Measurements from ENCODE around the gene CHST11.
A peak's percentile ranks its signal among the peaks of the same experiment; 100 is the strongest.

CHST11 gene

DNA sequence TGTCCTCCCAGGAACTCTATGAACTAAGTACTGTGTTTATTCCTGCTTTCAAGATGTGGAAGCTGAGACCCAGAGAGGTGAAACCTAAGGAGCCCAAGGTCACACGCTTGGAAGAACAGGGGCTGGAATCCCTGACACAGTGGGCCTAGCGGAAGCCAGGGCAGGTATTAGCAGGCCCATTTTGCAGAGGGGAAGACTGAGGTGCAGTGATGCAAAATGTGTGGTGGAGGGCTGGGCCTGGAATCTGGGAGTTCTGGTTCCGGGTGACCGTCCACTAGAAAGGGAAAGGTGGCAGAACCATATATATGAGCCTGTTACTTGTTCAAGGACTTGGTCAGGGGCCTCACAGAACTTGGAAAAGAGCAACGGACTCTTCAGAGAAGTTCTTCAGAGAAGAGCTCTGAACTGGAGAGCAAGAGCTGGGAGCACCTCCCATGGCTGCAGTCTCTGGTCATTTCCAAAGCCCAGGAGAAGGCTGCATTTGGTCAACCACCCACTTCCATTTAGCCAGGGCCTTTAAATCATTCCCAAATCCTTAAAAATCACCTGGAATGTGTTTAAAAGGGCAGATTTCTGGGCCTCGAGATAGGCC lies 119.5 kb downstream of the CHST11 start:
- Histone ChIP-seq H3K9me3 (ENCODE audit: control insufficient read depth, insufficient read depth, low read length) (no peaks in the 10 kb centered on the region), H3K27me3 (ENCODE audit: control insufficient read depth, low read length) (no peaks in the 10 kb centered on the region), H3K27ac (ENCODE audit: low read depth, low read length) (peak overlapping the region; percentile 59), H3K4me3 (ENCODE audit: low read length) (peak overlapping the region; percentile 34), H3K79me2 (ENCODE audit: control insufficient read depth, low read length) (peaks cover 28% of the 10 kb centered on the region), H4K20me1 (ENCODE audit: control insufficient read depth, insufficient read depth, low read depth, low read length) (no peaks in the 10 kb centered on the region), H3K9me2 (replicated peaks; ENCODE audit: control insufficient read depth, low read length) (no peaks in the 10 kb centered on the region), H3K4me2 (ENCODE audit: low read length) (peak overlapping the region; percentile 64), H3K36me3 (ENCODE audit: control insufficient read depth, low read length) (peaks cover 3% of the 10 kb centered on the region; the same call in 1 of the 2 replicates), H3F3A (ENCODE audit: control insufficient read depth, insufficient read depth) (peaks cover 25% of the 10 kb centered on the region; the same call in 1 of the 2 replicates), H3K4me1 (ENCODE audit: control insufficient read depth, low read length) (peaks cover 86% of the 10 kb centered on the region)
- TF ChIP-seq, protein P1, sequence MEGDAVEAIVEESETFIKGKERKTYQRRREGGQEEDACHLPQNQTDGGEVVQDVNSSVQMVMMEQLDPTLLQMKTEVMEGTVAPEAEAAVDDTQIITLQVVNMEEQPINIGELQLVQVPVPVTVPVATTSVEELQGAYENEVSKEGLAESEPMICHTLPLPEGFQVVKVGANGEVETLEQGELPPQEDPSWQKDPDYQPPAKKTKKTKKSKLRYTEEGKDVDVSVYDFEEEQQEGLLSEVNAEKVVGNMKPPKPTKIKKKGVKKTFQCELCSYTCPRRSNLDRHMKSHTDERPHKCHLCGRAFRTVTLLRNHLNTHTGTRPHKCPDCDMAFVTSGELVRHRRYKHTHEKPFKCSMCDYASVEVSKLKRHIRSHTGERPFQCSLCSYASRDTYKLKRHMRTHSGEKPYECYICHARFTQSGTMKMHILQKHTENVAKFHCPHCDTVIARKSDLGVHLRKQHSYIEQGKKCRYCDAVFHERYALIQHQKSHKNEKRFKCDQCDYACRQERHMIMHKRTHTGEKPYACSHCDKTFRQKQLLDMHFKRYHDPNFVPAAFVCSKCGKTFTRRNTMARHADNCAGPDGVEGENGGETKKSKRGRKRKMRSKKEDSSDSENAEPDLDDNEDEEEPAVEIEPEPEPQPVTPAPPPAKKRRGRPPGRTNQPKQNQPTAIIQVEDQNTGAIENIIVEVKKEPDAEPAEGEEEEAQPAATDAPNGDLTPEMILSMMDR (IDR thresholded peaks at IDR 0.05; ENCODE audit: low read depth, low read length, poor library complexity, severe bottlenecking), result no peak
- no peak for TF ChIP-seq EZH2phosphoT487 (IDR thresholded peaks at IDR 0.05; ENCODE audit: borderline replicate concordance, low read length)

DNA sequence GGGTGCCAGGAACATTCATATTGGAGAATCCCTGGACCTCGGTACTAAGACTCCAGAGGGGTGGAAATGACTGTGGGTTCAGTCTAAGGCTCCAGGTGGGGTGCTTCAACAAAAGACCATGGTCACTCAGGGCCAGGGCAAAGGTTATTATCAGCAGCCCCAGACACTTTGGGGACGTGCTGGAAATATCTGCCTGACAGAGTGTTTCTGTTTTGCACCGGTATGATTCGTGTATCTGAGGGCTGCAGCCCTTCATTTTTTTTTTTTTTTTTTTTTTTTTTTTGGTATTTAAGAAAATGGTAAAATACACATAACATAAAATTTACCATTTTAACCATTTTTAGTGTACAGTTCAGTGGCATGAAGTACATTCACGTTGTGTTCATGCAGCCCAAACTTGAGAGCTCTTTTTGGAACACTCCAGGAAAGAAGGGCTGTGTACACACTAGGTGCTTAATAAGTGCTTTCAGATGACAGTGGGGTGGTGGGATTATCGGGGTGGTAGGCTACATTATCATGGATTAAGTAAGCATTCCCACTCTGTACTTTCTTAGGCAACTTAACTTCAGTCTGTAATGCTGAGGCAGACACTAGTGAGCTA lies 120.3 kb downstream of the CHST11 start:
- H3K36me3 ChIP-seq (ENCODE audit: control insufficient read depth, low read length), result peaks cover 8% of the 10 kb centered on the region; the same call in 1 of the 2 replicates
- no peaks in the 10 kb centered on the region for H4K20me1 ChIP-seq (ENCODE audit: control insufficient read depth, insufficient read depth, low read depth, low read length)
- H3K9me3 ChIP-seq (ENCODE audit: control insufficient read depth, insufficient read depth, low read length), result no peaks in the 10 kb centered on the region
- peak overlapping the region; percentile 10; the same call in 1 of the 2 replicates for H3K27ac ChIP-seq (ENCODE audit: low read depth, low read length)
- H3K4me2 ChIP-seq (ENCODE audit: low read length), result no peak overlapping the region; the same call in 1 of the 2 replicates
- H3F3A ChIP-seq (ENCODE audit: control insufficient read depth, insufficient read depth), result peaks cover 27% of the 10 kb centered on the region
- no peak overlapping the region for H3K4me3 ChIP-seq (ENCODE audit: low read length)
- TF ChIP-seq, protein P1 (IDR thresholded peaks at IDR 0.05; ENCODE audit: low read depth, low read length, poor library complexity, severe bottlenecking), result no peak
- TF ChIP-seq EZH2phosphoT487 (IDR thresholded peaks at IDR 0.05; ENCODE audit: borderline replicate concordance, low read length), result no peak
- H3K79me2 ChIP-seq (ENCODE audit: control insufficient read depth, low read length), result peaks cover 35% of the 10 kb centered on the region
- no peaks in the 10 kb centered on the region for H3K27me3 ChIP-seq (ENCODE audit: control insufficient read depth, low read length)
- no peaks in the 10 kb centered on the region for H3K9me2 ChIP-seq (replicated peaks; ENCODE audit: control insufficient read depth, low read length)
- H3K4me1 ChIP-seq (ENCODE audit: control insufficient read depth, low read length), result peaks cover 90% of the 10 kb centered on the region

DNA sequence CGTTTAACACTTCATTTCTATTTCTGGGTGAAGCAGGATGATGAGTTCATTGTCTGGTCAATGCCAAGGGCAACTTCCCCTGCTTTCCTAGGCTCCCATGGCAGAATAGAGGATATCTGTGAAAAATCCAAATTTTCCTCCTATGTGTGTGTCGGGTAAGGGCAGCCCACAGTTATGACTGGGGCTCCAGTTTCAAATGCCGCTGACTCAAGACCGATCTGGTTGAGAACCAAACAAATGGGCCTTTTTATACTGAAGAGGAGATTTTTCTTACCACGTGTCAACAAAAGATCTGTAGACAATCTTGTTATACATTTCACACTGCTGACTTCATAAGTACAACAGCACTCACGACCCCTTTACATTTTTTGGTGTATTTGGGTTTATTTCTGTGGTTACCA lies 120.8 kb downstream of the CHST11 start:
- no peak for TF ChIP-seq EZH2phosphoT487 (IDR thresholded peaks at IDR 0.05; ENCODE audit: borderline replicate concordance, low read length)
- TF ChIP-seq, protein P1 (IDR thresholded peaks at IDR 0.05; ENCODE audit: low read depth, low read length, poor library complexity, severe bottlenecking), result no peak
- Histone ChIP-seq H3K4me1 (ENCODE audit: control insufficient read depth, low read length) (peaks cover 90% of the 10 kb centered on the region), H3K36me3 (ENCODE audit: control insufficient read depth, low read length) (peaks cover 11% of the 10 kb centered on the region), H3K79me2 (ENCODE audit: control insufficient read depth, low read length) (peaks cover 35% of the 10 kb centered on the region), H3K9me3 (ENCODE audit: control insufficient read depth, insufficient read depth, low read length) (no peaks in the 10 kb centered on the region), H3K4me2 (ENCODE audit: low read length) (no peak overlapping the region), H3F3A (ENCODE audit: control insufficient read depth, insufficient read depth) (peaks cover 31% of the 10 kb centered on the region), H3K27me3 (ENCODE audit: control insufficient read depth, low read length) (no peaks in the 10 kb centered on the region), H3K4me3 (ENCODE audit: low read length) (no peak overlapping the region), H4K20me1 (ENCODE audit: control insufficient read depth, insufficient read depth, low read depth, low read length) (no peaks in the 10 kb centered on the region), H3K9me2 (replicated peaks; ENCODE audit: control insufficient read depth, low read length) (no peaks in the 10 kb centered on the region), H3K27ac (ENCODE audit: low read depth, low read length) (peak overlapping the region; percentile 10; the same call in 1 of the 2 replicates)

All from DOHH2 (cell line).